Aorta (tissue), 5 donors: ENCODE results near the gene ACAP2. TPM values are rescaled to one million over a fixed set of nuclear protein-coding genes. Genes with fewer than 3 reads are reported as not detected.

Source experiments
- ATAC-seq: fragments of 200-7000 bp; cut with Tn5 transposase; one replicate; pipeline ENCODE4 v1.9.1; 2022; ENCODE audit warnings: moderate library complexity; ENCODE audit not compliant: low FRiP score
- DNase-seq, 2 donors: peaks; one replicate each; pipeline ENCODE4 v3.0.0-alpha.2; 2020
- H3K27ac ChIP-seq, 2 donors: one replicate each; pipeline ENCODE4 v1.5.1; 2013; ENCODE audit warnings: low read length in 2 of 2, mild to moderate bottlenecking in 2 of 2, moderate library complexity in 2 of 2, control low read depth in 1 of 2, inconsistent platforms in 1 of 2, low read depth in 1 of 2
- H3K27me3 ChIP-seq, 2 donors: one replicate each; pipeline ENCODE4 v1.6.1; 2013; ENCODE audit warnings: control low read depth in 1 of 2, low read length in 1 of 2, mild to moderate bottlenecking in 1 of 2, moderate library complexity in 1 of 2; ENCODE audit not compliant: insufficient read depth in 2 of 2, control insufficient read depth in 1 of 2
- H3K36me3 ChIP-seq, 2 donors: one replicate each; pipeline ENCODE4 v1.6.1; 2013; ENCODE audit warnings: control low read depth in 1 of 2, low read length in 1 of 2, mild to moderate bottlenecking in 1 of 2; ENCODE audit not compliant: insufficient read depth in 2 of 2, control insufficient read depth in 1 of 2
- H3K4me1 ChIP-seq, 2 donors: one replicate each; pipeline ENCODE4 v1.6.1; 2013; ENCODE audit warnings: low read length in 2 of 2, control low read depth in 1 of 2, mild to moderate bottlenecking in 1 of 2, moderate library complexity in 1 of 2; ENCODE audit not compliant: insufficient read depth in 2 of 2, control insufficient read depth in 1 of 2
- H3K4me3 ChIP-seq, 2 donors: one replicate each; pipeline ENCODE4 v1.5.1; 2013; ENCODE audit warnings: low read length in 2 of 2, control low read depth in 1 of 2, mild to moderate bottlenecking in 1 of 2
- H3K9me3 ChIP-seq: one replicate; pipeline ENCODE4 v1.6.1; 2013; ENCODE audit warnings: mild to moderate bottlenecking, low read length; ENCODE audit not compliant: control insufficient read depth
- WGBS, 2 donors: extraction: QIAGEN DNeasy Blood & Tissue Kit; methylation state at CpG; one replicate each; pipeline ENCODE4 v1.1.7; 2013; 5-methylcytosine and 5-hydroxymethylcytosine counted together
- intact Hi-C, 2 donors: fragments of 100-400 bp; cut with DNase I; formaldehyde crosslinking; loops; one replicate each; pipeline versions ENCODE4 v1.14.2 to v1.15.0; 2022
- polyA plus RNA-seq, 2 donors: library from polyadenylated mRNA; stranded (reverse); fragments of 200-250 nt; gene quantifications; one replicate each; pipeline ENCODE4 v1.2.3, GENCODE V29; 2013
- total RNA-seq, 2 donors: library from RNA; stranded (reverse); fragmentation: NEBNext Ultra II Directional; extraction: Animal tissue kit (Norgen Biotek cat#: 25700); gene quantifications; one replicate each; pipeline ENCODE4 v1.2.1, GENCODE V29; 2021
- donor health status: healthy with polysubstance abuse.
- donor health status: Bipolar disorder and iron deficiency.
- donor health status: DM: no; HTN: no; CAD: no.
- donor health status: DM: no; HTN: no; CAD: no.
- donor health status: DM: yes; HTN: yes; CAD: no.

The ACAP2 gene
- total and polyA plus RNA-seq, 4 donors, result 6.5 to 70.3 (median 24.3) TPM

GRCh38 chr3:195260280-195260905, 182.4 kb downstream of the ACAP2 start:
- peak; percentile 4 for ATAC-seq
- no peaks in the 10 kb centered on the region for H3K9me3 ChIP-seq
- intact Hi-C loops, result loop anchor here (1.0 to 10.0 kb wide), 4 partner anchors 106 to 578 kb away; no protein-coding TSS in a partner anchor
- DNase-seq, result peak; percentile 68 to 78
- H3K27me3 ChIP-seq, result no peaks in the 10 kb centered on the region
- H3K36me3 ChIP-seq, result no peaks in the 10 kb centered on the region
- peak overlapping the region; percentile 46 to 58 for H3K4me3 ChIP-seq
- no peaks in the 10 kb centered on the region for H3K4me1 ChIP-seq
- H3K27ac ChIP-seq, result no peak overlapping the region
- 14 to 20% methylated on average over 29 to 41 of the region's 41 CpGs for WGBS, 2 donors

- H3K36me3 ChIP-seq, result no peaks in the 10 kb centered on the region
- peak overlapping the region in 1 of 2 donors; percentile 43 for H3K27ac ChIP-seq
- peak; percentile 92 to 94 for DNase-seq
- H3K27me3 ChIP-seq, result no peaks in the 10 kb centered on the region
- intact Hi-C loops, result loop anchor here (1.0 to 10.0 kb wide), 6 partner anchors 105 to 577 kb away; no protein-coding TSS in a partner anchor
- 7 to 10% methylated on average over 58 to 82 of the region's 82 CpGs for WGBS, 2 donors
- peak overlapping the region; percentile 53 to 58 for H3K4me3 ChIP-seq
- H3K4me1 ChIP-seq, result no peaks in the 10 kb centered on the region
- ATAC-seq, result peak; percentile 92
- H3K9me3 ChIP-seq, result no peaks in the 10 kb centered on the region
Measured at GRCh38 chr3:195259475-195260279, 183.1 kb downstream of the ACAP2 start.

- WGBS, 2 donors, result 83 to 86% methylated on average over 7 of the region's 7 CpGs
- Histone ChIP-seq H3K4me3 (no peak overlapping the region), H3K27ac (no peak overlapping the region), H3K4me1 (no peaks in the 10 kb centered on the region), H3K27me3 (no peaks in the 10 kb centered on the region), H3K9me3 (no peaks in the 10 kb centered on the region), H3K36me3 (no peaks in the 10 kb centered on the region)
- intact Hi-C loops, result loop anchor here (2.0 to 10.0 kb wide), 2 partner anchors 284 to 576 kb away; no protein-coding TSS in a partner anchor
- no peak for ATAC-seq
- no peak for DNase-seq
Measured at GRCh38 chr3:195259154-195259474, 183.7 kb downstream of the ACAP2 start.

GRCh38 chr3:195258449-195259153, 184.2 kb downstream of the ACAP2 start:
- no peaks in the 10 kb centered on the region for H3K27me3 ChIP-seq
- no peaks in the 10 kb centered on the region for H3K4me1 ChIP-seq
- H3K4me3 ChIP-seq, result no peak overlapping the region
- ATAC-seq (no peak), DNase-seq (peak in 1 of 2 donors; percentile 60)
- H3K36me3 ChIP-seq, result no peaks in the 10 kb centered on the region
- intact Hi-C loops, result loop anchor here (2.0 to 10.0 kb wide), 2 partner anchors 284 to 576 kb away; no protein-coding TSS in a partner anchor
- 89 to 91% methylated on average over 14 of the region's 14 CpGs for WGBS, 2 donors
- H3K27ac ChIP-seq, result no peak overlapping the region
- H3K9me3 ChIP-seq, result no peaks in the 10 kb centered on the region

GRCh38 chr3:195257454-195258448, 185.1 kb downstream of the ACAP2 start:
- Histone ChIP-seq H3K36me3 (no peaks in the 10 kb centered on the region), H3K4me1 (no peaks in the 10 kb centered on the region), H3K4me3 (no peak overlapping the region), H3K27me3 (no peaks in the 10 kb centered on the region), H3K9me3 (no peaks in the 10 kb centered on the region), H3K27ac (no peak overlapping the region)
- intact Hi-C loops, result loop anchor here (2.0 to 10.0 kb wide), 2 partner anchors 283 to 575 kb away; no protein-coding TSS in a partner anchor
- ATAC-seq (no peak), DNase-seq (peak in 1 of 2 donors; percentile 73)
- 90 to 94% methylated on average over 16 of the region's 16 CpGs for WGBS, 2 donors

- Histone ChIP-seq H3K27ac (no peak overlapping the region), H3K27me3 (no peaks in the 10 kb centered on the region), H3K4me3 (no peak overlapping the region), H3K4me1 (no peaks in the 10 kb centered on the region), H3K36me3 (no peaks in the 10 kb centered on the region), H3K9me3 (no peaks in the 10 kb centered on the region)
- intact Hi-C loops, result loop anchor here in 1 of 2 donors (10.0 kb wide), 1 partner anchor 282 kb away; no protein-coding TSS in a partner anchor
- WGBS, 2 donors, result 96 to 98% methylated on average over 19 of the region's 19 CpGs
- ATAC-seq (no peak), DNase-seq (peak in 1 of 2 donors; percentile 68)
Measured at GRCh38 chr3:195256639-195257453, 186.0 kb downstream of the ACAP2 start.
